Calu3 (cell line): ENCODE measurements around the gene SLC6A20. TPM values are rescaled to one million over a fixed set of nuclear protein-coding genes. Genes with fewer than 3 reads are reported as not detected.

Experiments
- BruUV-seq: library from RNA; stranded (reverse); fragments of 400-500 nt; replicated peaks from 2 replicates; lab custom pipeline; 2021; lab: Mats Ljungman, UMichigan
- CTCF ChIA-PET: fragments of 300-600 bp; sonication (Branson Sonifier 250); formaldehyde crosslinking; loops from one replicate; lab custom pipeline; 2022; ENCODE audit warnings: antibody characterized with exemption; lab: Charles Lee
- DNase-seq: peaks from one replicate; pipeline ENCODE4 v3.0.0; 2022
- H3K27ac Mint-ChIP-seq: one replicate; pipeline ENCODE4 v1.8.0; 2022; ENCODE audit warnings: mixed read lengths; ENCODE audit not compliant: unreplicated experiment
- H3K27me3 Mint-ChIP-seq: one replicate; pipeline ENCODE4 v1.8.0; 2022; ENCODE audit warnings: mixed read lengths; ENCODE audit not compliant: unreplicated experiment
- H3K36me3 Mint-ChIP-seq: one replicate; pipeline ENCODE4 v1.8.0; 2022; ENCODE audit warnings: mild to moderate bottlenecking, moderate library complexity, mixed read lengths; ENCODE audit not compliant: insufficient read depth, unreplicated experiment
- H3K4me1 Mint-ChIP-seq: one replicate; pipeline ENCODE4 v1.8.0; 2022; ENCODE audit warnings: mild to moderate bottlenecking, low read depth, mixed read lengths; ENCODE audit not compliant: unreplicated experiment
- H3K4me3 Mint-ChIP-seq: one replicate; pipeline ENCODE4 v1.8.0; 2022; ENCODE audit warnings: mild to moderate bottlenecking, low read depth, moderate library complexity, mixed read lengths; ENCODE audit not compliant: unreplicated experiment
- H3K9me3 Mint-ChIP-seq: one replicate; pipeline ENCODE4 v1.8.0; 2022; ENCODE audit warnings: low read depth, mixed read lengths; ENCODE audit not compliant: unreplicated experiment
- CTCF ChIP-seq: fragments of 200-600 bp; IDR thresholded peaks from one replicate; pipeline ENCODE4 v1.8.0; 2022; ENCODE audit warnings: antibody characterized with exemption; ENCODE audit not compliant: unreplicated experiment
- intact Hi-C: fragments of 100-400 bp; cut with micrococcal nuclease; formaldehyde crosslinking; loops from one replicate; pipeline ENCODE4 v1.10.0; 2022; ENCODE audit not compliant: unreplicated experiment
- total RNA-seq: library from RNA; stranded (reverse); gene quantifications from 2 replicates; pipeline ENCODE4 v1.2.3, GENCODE V29; 2022

The SLC6A20 gene
- total RNA-seq, 1 experiment from 2014 or later: 2.1 TPM

DNA sequence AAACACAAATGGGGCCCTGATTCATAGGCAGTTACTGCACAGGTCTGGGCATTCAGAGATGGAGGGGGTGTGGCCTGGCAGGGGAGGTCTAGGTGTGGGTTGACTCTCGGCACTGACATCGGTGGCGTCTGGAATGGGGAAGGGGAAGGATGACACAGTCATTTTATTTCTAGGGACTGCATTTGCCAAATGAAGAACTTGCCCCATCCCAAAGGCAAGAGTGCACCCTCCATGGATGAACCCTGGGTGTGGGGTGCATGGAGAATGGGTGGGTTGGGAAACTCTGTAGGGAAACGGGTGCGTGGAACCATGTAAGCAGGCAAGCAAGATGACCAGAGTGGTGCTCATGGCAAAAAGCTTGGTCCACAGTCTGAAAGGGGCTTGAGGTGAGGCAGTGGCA is 24.5 kb downstream of the SLC6A20 start:
- CTCF ChIA-PET: no interaction called here
- peaks cover 12% of the 10 kb centered on the region for H3K4me1 Mint-ChIP-seq
- no peak overlapping the region for H3K4me3 Mint-ChIP-seq
- no peak for DNase-seq
- no TSS peak for BruUV-seq
- intact Hi-C loops: no loop called here
- no peaks in the 10 kb centered on the region for H3K9me3 Mint-ChIP-seq
- no peaks in the 10 kb centered on the region for H3K27me3 Mint-ChIP-seq
- H3K36me3 Mint-ChIP-seq: no peaks in the 10 kb centered on the region
- no peak for TF ChIP-seq CTCF
- H3K27ac Mint-ChIP-seq: no peak overlapping the region

- Mint-ChIP-seq H3K36me3 (no peaks in the 10 kb centered on the region), H3K9me3 (no peaks in the 10 kb centered on the region), H3K4me3 (no peak overlapping the region), H3K27ac (no peak overlapping the region), H3K27me3 (no peaks in the 10 kb centered on the region), H3K4me1 (peaks cover 12% of the 10 kb centered on the region)
- no peak for TF ChIP-seq CTCF
- intact Hi-C loops: no loop called here
- no TSS peak for BruUV-seq
- DNase-seq: no peak
- CTCF ChIA-PET: no interaction called here
Measured at GRCh38 chr3:45771166-45771775, 25.1 kb downstream of the SLC6A20 start.

GRCh38 chr3:45765958-45766357 is 30.4 kb downstream of the SLC6A20 start:
- Mint-ChIP-seq H3K36me3 (no peaks in the 10 kb centered on the region), H3K4me1 (no peaks in the 10 kb centered on the region), H3K27ac (no peak overlapping the region), H3K27me3 (no peaks in the 10 kb centered on the region), H3K9me3 (no peaks in the 10 kb centered on the region), H3K4me3 (no peak overlapping the region)
- no peak for TF ChIP-seq CTCF
- DNase-seq: no peak
- CTCF ChIA-PET: no interaction called here
- no TSS peak for BruUV-seq
- intact Hi-C loops: no loop called here

GRCh38 chr3:45765266-45765851 is 31.0 kb downstream of the SLC6A20 start:
- CTCF ChIA-PET: no interaction called here
- Mint-ChIP-seq H3K27me3 (no peaks in the 10 kb centered on the region), H3K4me3 (no peak overlapping the region), H3K36me3 (no peaks in the 10 kb centered on the region), H3K27ac (no peak overlapping the region), H3K9me3 (no peaks in the 10 kb centered on the region), H3K4me1 (no peaks in the 10 kb centered on the region)
- no peak for DNase-seq
- intact Hi-C loops: no loop called here
- TF ChIP-seq CTCF: no peak
- BruUV-seq: no TSS peak
